Measurements from ENCODE around the gene CD22. TPM values are rescaled to one million over a fixed set of nuclear protein-coding genes. Genes with fewer than 3 reads are reported as not detected.

The CD22 gene
- total and polyA plus RNA-seq, 2 donors (not counting 3 experiments of a cell fraction or from before 2014, with no cell fraction given): not detected

DNA sequence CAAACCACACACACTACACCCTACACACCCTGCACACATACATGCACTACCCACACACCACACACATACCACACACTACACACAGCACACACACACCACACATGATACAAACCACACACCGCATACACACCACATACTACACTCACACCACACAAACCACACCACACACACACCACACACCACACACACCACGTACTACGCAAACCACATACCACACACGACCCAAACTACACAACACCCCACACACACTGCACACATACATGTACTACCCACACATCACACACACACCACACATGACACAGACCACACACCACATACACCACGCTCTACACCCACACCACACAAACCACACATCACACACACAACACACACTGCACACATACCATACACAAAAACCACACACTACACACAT, 30.4 kb upstream of the CD22 start:
- no peaks in the 10 kb centered on the region for H3K27me3 ChIP-seq (ENCODE audit: control insufficient read depth in 2 of 2, insufficient read depth in 2 of 2, low read length in 2 of 2)
- no peak overlapping the region for H3K27ac ChIP-seq (ENCODE audit: insufficient read depth, low read depth, low read length)
- no peaks in the 10 kb centered on the region for H3K4me1 ChIP-seq (ENCODE audit: control insufficient read depth, extremely low read depth, insufficient read depth, low read length)
- dilution Hi-C loops (cut with MboI; ENCODE audit: extremely low pct_ligation_motif_present, low sequenced_read_pairs) (no loop called here), intact Hi-C loops (cut with micrococcal nuclease) (no loop called here)
- no peak overlapping the region for H3K4me2 ChIP-seq (ENCODE audit: insufficient read depth, low read length)
- H3K79me2 ChIP-seq (ENCODE audit: control insufficient read depth, insufficient read depth, low read length): no peaks in the 10 kb centered on the region
- no peaks in the 10 kb centered on the region for H4K20me1 ChIP-seq (replicated peaks; ENCODE audit: control insufficient read depth, extremely low read depth, insufficient read depth, low read length)
- BruUV-seq (replicated peaks): no TSS peak
- H3K9ac ChIP-seq (replicated peaks; ENCODE audit: extremely low read depth, insufficient read depth, low read length): no peak overlapping the region
- no peaks in the 10 kb centered on the region for H3K36me3 ChIP-seq (ENCODE audit: control insufficient read depth in 2 of 2, extremely low read depth in 1 of 2, insufficient read depth in 2 of 2, low read length in 2 of 2)
- H3K9me1 ChIP-seq (replicated peaks; ENCODE audit: control insufficient read depth, extremely low read depth, insufficient read depth, low read length): no peaks in the 10 kb centered on the region
- H2AFZ ChIP-seq (ENCODE audit: low read depth, low read length): no peak overlapping the region
- H3K9me3 ChIP-seq (replicated peaks; ENCODE audit: control insufficient read depth, insufficient read depth, low read length): no peaks in the 10 kb centered on the region
- TF ChIP-seq, protein P1, sequence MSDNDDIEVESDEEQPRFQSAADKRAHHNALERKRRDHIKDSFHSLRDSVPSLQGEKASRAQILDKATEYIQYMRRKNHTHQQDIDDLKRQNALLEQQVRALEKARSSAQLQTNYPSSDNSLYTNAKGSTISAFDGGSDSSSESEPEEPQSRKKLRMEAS (IDR thresholded peaks at IDR 0.05; ENCODE audit: insufficient read depth, insufficient read length): no peak
- TF ChIP-seq JUN (IDR thresholded peaks at IDR 0.05; ENCODE audit: borderline replicate concordance, insufficient read depth, insufficient read length, low read depth): no peak
- no peak for DNase-seq (ENCODE audit: low read depth, low spot score)
- POLR2A ChIA-PET: no interaction called here
- FAIRE-seq: no peak
- CTCF ChIA-PET: no interaction called here
- H3K4me3 ChIP-seq (replicated peaks in 1 of 3; ENCODE audit: insufficient read depth in 1 of 3, low read depth in 1 of 3, low read length in 3 of 3): no peak overlapping the region

DNA sequence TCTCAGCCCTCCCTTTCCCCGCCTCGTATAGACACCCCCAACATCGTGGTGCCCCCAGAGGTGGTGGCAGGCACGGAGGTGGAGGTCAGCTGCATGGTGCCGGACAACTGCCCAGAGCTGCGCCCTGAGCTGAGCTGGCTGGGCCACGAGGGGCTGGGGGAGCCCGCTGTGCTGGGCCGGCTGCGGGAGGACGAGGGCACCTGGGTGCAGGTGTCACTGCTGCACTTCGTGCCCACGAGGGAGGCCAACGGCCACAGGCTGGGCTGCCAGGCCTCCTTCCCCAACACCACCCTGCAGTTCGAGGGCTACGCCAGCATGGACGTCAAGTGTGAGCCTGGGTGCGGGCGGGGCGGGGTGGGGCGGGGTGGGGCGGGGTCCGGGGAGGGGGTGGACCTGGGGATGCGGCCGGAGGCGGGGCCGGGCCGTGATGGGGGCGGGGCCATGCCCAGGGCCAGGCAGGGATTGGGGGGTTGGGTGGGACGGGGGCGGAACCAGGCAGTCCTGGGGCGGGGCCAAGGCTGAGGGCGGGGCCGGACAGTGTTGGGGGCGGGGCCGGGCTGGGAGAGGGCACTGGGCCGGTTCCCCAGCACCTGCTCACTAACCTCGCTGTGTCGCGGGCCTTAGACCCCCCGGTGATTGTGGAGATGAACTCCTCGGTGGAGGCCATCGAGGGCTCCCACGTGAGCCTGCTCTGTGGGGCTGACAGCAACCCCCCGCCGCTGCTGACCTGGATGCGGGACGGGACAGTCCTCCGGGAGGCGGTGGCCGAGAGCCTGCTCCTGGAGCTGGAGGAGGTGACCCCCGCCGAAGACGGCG, 29.3 kb upstream of the CD22 start:
- TF ChIP-seq EZH2 (IDR thresholded peaks at IDR 0.05; ENCODE audit: borderline replicate concordance, low read depth, low read length, severe bottlenecking) (no peak), MYC (IDR thresholded peaks at IDR 0.05; ENCODE audit: low read depth, low read length) (no peak), FOS (IDR thresholded peaks at IDR 0.05; ENCODE audit: borderline replicate concordance, insufficient read depth, low read length) (no peak)
- H3K9ac ChIP-seq (replicated peaks; ENCODE audit: extremely low read depth, insufficient read depth, low read length): no peak overlapping the region
- H3K27me3 ChIP-seq (ENCODE audit: control insufficient read depth in 2 of 2, insufficient read depth in 2 of 2, low read length in 2 of 2): no peaks in the 10 kb centered on the region
- FAIRE-seq (no peak), DNase-seq (ENCODE audit: low read depth, low spot score) (no peak)
- H3K27ac ChIP-seq (ENCODE audit: insufficient read depth, low read depth, low read length): no peak overlapping the region
- intact Hi-C loops (cut with micrococcal nuclease) (no loop called here), dilution Hi-C loops (cut with MboI; ENCODE audit: extremely low pct_ligation_motif_present, low sequenced_read_pairs) (no loop called here)
- H3K4me3 ChIP-seq (replicated peaks in 1 of 3; ENCODE audit: insufficient read depth in 1 of 3, low read depth in 1 of 3, low read length in 3 of 3): no peak overlapping the region
- no TSS peak for BruUV-seq (replicated peaks)
- POLR2A ChIA-PET: no interaction called here
- H3K79me2 ChIP-seq (ENCODE audit: control insufficient read depth, insufficient read depth, low read length): no peaks in the 10 kb centered on the region
- H2AFZ ChIP-seq (ENCODE audit: low read depth, low read length): no peak overlapping the region
- H3K9me3 ChIP-seq (replicated peaks; ENCODE audit: control insufficient read depth, insufficient read depth, low read length): no peaks in the 10 kb centered on the region
- H3K36me3 ChIP-seq (ENCODE audit: control insufficient read depth in 2 of 2, extremely low read depth in 1 of 2, insufficient read depth in 2 of 2, low read length in 2 of 2): no peaks in the 10 kb centered on the region
- CTCF ChIA-PET: interaction anchor here (0.6 kb wide), 1 partner anchor 145 kb away, joined by 3 read pairs; the partner anchor contains the start of gene FXYD5
- H3K9me1 ChIP-seq (replicated peaks; ENCODE audit: control insufficient read depth, extremely low read depth, insufficient read depth, low read length): no peaks in the 10 kb centered on the region
- no peaks in the 10 kb centered on the region for H3K4me1 ChIP-seq (ENCODE audit: control insufficient read depth, extremely low read depth, insufficient read depth, low read length)
- no peak overlapping the region for H3K4me2 ChIP-seq (ENCODE audit: insufficient read depth, low read length)
- no peaks in the 10 kb centered on the region for H4K20me1 ChIP-seq (replicated peaks; ENCODE audit: control insufficient read depth, extremely low read depth, insufficient read depth, low read length)
